NT2/D1 (cell line): ENCODE data around the gene FCN1.

Source experiments
- DNase-seq: peaks from one replicate; pipeline ENCODE4 v3.0.0-alpha.2; 2011; ENCODE audit warnings: low read depth, low spot score
- H3K27me3 ChIP-seq: 2 replicates; pipeline ENCODE4 v1.6.0; 2011; ENCODE audit warnings: mild to moderate bottlenecking; ENCODE audit not compliant: insufficient read length, insufficient read depth
- H3K36me3 ChIP-seq: 2 replicates; pipeline ENCODE4 v1.6.1; 2011; ENCODE audit warnings: mild to moderate bottlenecking, low read length, mixed read lengths; ENCODE audit not compliant: insufficient read depth, insufficient read length
- H3K4me1 ChIP-seq: 2 replicates; pipeline ENCODE4 v1.5.1; 2011; ENCODE audit not compliant: insufficient read depth, insufficient read length
- H3K4me3 ChIP-seq: 2 replicates; pipeline ENCODE4 v1.5.1; 2011; ENCODE audit warnings: low read depth; ENCODE audit not compliant: insufficient read length
- H3K9ac ChIP-seq: 2 replicates; pipeline ENCODE4 v1.6.0; 2011; ENCODE audit warnings: low read depth; ENCODE audit not compliant: insufficient read length
- H3K9me3 ChIP-seq: 2 replicates; pipeline ENCODE4 v1.5.1; 2011; ENCODE audit warnings: mild to moderate bottlenecking, low read length; ENCODE audit not compliant: insufficient read depth
- SUZ12 ChIP-seq: IDR thresholded peaks from 2 replicates; pipeline ENCODE4 v1.6.1; 2011; ENCODE audit not compliant: insufficient read length, insufficient read depth; ENCODE audit errors: extremely low read depth
- YY1 ChIP-seq: IDR thresholded peaks from 2 replicates; pipeline ENCODE4 v1.6.1; 2011; ENCODE audit not compliant: insufficient read length, insufficient read depth
- ZNF274 ChIP-seq: IDR thresholded peaks from 2 replicates; pipeline ENCODE4 v1.6.1; 2011; ENCODE audit warnings: mild to moderate bottlenecking, low read depth, low read length

FCN1 gene

GRCh38 chr9:134940236-134941208 is 22.8 kb upstream of the FCN1 start:
- Histone ChIP-seq H3K4me1 (peaks cover 25% of the 10 kb centered on the region), H3K36me3 (no peaks in the 10 kb centered on the region), H3K9ac (no peak overlapping the region), H3K27me3 (peaks cover 11% of the 10 kb centered on the region), H3K4me3 (no peak overlapping the region), H3K9me3 (no peaks in the 10 kb centered on the region)
- TF ChIP-seq SUZ12 = no peak
- no peak for TF ChIP-seq YY1
- no peak for TF ChIP-seq ZNF274
- no peak for DNase-seq

GRCh38 chr9:134939836-134940235 is 22.1 kb upstream of the FCN1 start:
- no peak for DNase-seq
- H3K4me3 ChIP-seq = no peak overlapping the region
- H3K9me3 ChIP-seq = no peaks in the 10 kb centered on the region
- no peak overlapping the region for H3K9ac ChIP-seq
- TF ChIP-seq YY1 (no peak), SUZ12 (no peak)
- no peaks in the 10 kb centered on the region for H3K36me3 ChIP-seq
- H3K27me3 ChIP-seq = peaks cover 11% of the 10 kb centered on the region
- H3K4me1 ChIP-seq = peaks cover 24% of the 10 kb centered on the region

- Histone ChIP-seq H3K27me3 (peaks cover 9% of the 10 kb centered on the region), H3K4me1 (peaks cover 26% of the 10 kb centered on the region), H3K36me3 (no peaks in the 10 kb centered on the region), H3K4me3 (no peak overlapping the region), H3K9ac (no peak overlapping the region), H3K9me3 (no peaks in the 10 kb centered on the region)
- no peak for DNase-seq
- no peak for TF ChIP-seq YY1
- TF ChIP-seq SUZ12 = no peak
- no peak for TF ChIP-seq ZNF274
Measured at GRCh38 chr9:134939080-134939733, 21.5 kb upstream of the FCN1 start.

- Histone ChIP-seq H3K9me3 (no peaks in the 10 kb centered on the region), H3K27me3 (peaks cover 2% of the 10 kb centered on the region), H3K9ac (peak overlapping the region; percentile 57), H3K4me3 (peak overlapping the region; percentile 3), H3K36me3 (no peaks in the 10 kb centered on the region), H3K4me1 (peaks cover 22% of the 10 kb centered on the region)
- no peak for DNase-seq
- TF ChIP-seq YY1 (no peak), SUZ12 (no peak), ZNF274 (no peak)
Measured at GRCh38 chr9:134938346-134939079, 20.8 kb upstream of the FCN1 start.

- no peak for DNase-seq
- Histone ChIP-seq H3K27me3 (no peaks in the 10 kb centered on the region), H3K36me3 (no peaks in the 10 kb centered on the region), H3K4me1 (peaks cover 22% of the 10 kb centered on the region), H3K4me3 (no peak overlapping the region), H3K9me3 (no peaks in the 10 kb centered on the region), H3K9ac (peak overlapping the region; percentile 57)
- no peak for TF ChIP-seq YY1
- TF ChIP-seq SUZ12 = no peak
- no peak for TF ChIP-seq ZNF274
Measured at GRCh38 chr9:134937566-134938345, 20.0 kb upstream of the FCN1 start.

GRCh38 chr9:134937164-134937555 is 19.4 kb upstream of the FCN1 start:
- Histone ChIP-seq H3K4me1 (peaks cover 22% of the 10 kb centered on the region), H3K27me3 (peaks cover 2% of the 10 kb centered on the region), H3K9me3 (no peaks in the 10 kb centered on the region), H3K4me3 (no peak overlapping the region), H3K36me3 (no peaks in the 10 kb centered on the region), H3K9ac (no peak overlapping the region)
- DNase-seq = no peak
- TF ChIP-seq SUZ12 = no peak
- TF ChIP-seq YY1 = no peak
- TF ChIP-seq ZNF274 = no peak
